HUES48 (cell line): ENCODE results near the gene ZNRF1.
A peak's percentile ranks its signal among the peaks of the same experiment; 100 is the strongest.

Source experiments
- H3K27ac ChIP-seq: one replicate; pipeline ENCODE4 v1.7.0; 2013; ENCODE audit warnings: low read depth, low read length, inconsistent platforms
- H3K27me3 ChIP-seq: 2 replicates; pipeline ENCODE4 v1.6.1; 2013; ENCODE audit warnings: mild to moderate bottlenecking, low read length; ENCODE audit not compliant: control insufficient read depth, insufficient read depth
- H3K36me3 ChIP-seq: 2 replicates; pipeline ENCODE4 v1.6.1; 2013; ENCODE audit warnings: low read length; ENCODE audit not compliant: control insufficient read depth, insufficient read depth
- H3K4me1 ChIP-seq: 2 replicates; pipeline ENCODE4 v1.6.1; 2013; ENCODE audit warnings: mild to moderate bottlenecking, low read length; ENCODE audit not compliant: control insufficient read depth, insufficient read depth
- H3K4me3 ChIP-seq: 2 replicates; pipeline ENCODE4 v1.5.1; 2013; ENCODE audit warnings: mild to moderate bottlenecking, low read depth, low read length
- H3K9ac ChIP-seq: 2 replicates; pipeline ENCODE4 v1.6.1; 2013; ENCODE audit warnings: mild to moderate bottlenecking, low read depth, low read length, moderate library complexity
- H3K9me3 ChIP-seq: 2 replicates; pipeline ENCODE4 v1.6.1; 2013; ENCODE audit warnings: low read length; ENCODE audit not compliant: control insufficient read depth, insufficient read depth

ZNRF1 gene

DNA sequence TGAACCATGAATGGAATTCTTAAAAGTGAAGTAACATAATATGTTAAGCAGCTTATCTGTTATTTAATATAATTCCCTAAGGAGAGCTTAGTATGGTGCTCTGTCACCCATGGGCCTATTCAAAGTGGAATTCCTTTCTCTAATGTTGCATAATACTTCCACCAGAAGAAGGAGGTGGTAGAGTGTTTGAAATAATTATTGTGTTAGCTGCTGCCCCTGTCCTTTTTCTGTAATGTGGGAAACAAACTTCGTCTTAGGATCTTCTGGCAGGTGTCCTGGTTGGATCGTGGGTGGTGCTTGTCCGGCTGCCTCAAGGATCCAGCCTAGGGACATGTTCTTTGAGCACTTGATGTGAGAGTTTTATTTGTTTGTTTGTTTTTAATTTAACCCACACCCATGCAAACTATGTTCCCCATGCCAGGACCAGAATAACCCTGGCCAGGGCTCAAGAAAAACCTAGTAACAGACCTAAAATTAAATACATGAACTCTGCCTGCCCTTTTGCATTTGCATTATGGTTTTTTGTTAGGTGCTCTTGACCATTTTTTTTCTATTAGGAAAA is 46.1 kb downstream of the ZNRF1 start:
- no peaks in the 10 kb centered on the region for H3K27me3 ChIP-seq
- no peak overlapping the region for H3K9ac ChIP-seq
- 0 out of 2 replicates have a peak, but pooled peaks cover 6% of the 10 kb centered on the region for H3K4me1 ChIP-seq
- H3K4me3 ChIP-seq, result no peak overlapping the region
- no peak overlapping the region for H3K27ac ChIP-seq
- no peaks in the 10 kb centered on the region for H3K36me3 ChIP-seq
- no peaks in the 10 kb centered on the region for H3K9me3 ChIP-seq

DNA sequence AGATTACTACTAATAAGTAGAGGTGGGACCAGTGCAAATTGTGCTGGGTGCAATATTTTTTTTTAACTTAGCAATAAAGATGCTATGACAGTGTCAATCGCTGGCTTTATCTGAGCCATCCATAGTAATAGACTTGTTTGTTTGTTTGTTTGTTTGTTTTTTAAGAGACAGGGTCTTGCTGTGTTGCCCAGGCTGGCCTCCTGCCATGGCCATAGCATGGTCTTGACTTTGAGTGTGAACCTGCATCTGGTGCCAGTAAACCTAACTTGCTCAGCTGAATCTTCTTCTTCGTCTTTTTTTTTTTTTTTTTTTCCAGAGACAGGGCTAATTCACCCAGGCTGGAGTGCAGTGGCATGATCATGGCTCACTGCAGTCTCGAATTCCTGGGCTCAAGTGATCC is 46.6 kb downstream of the ZNRF1 start:
- Histone ChIP-seq H3K4me1 (0 out of 2 replicates have a peak, but pooled peaks cover 6% of the 10 kb centered on the region), H3K4me3 (no peak overlapping the region), H3K27me3 (no peaks in the 10 kb centered on the region), H3K9me3 (no peaks in the 10 kb centered on the region), H3K27ac (no peak overlapping the region), H3K9ac (no peak overlapping the region), H3K36me3 (no peaks in the 10 kb centered on the region)

DNA sequence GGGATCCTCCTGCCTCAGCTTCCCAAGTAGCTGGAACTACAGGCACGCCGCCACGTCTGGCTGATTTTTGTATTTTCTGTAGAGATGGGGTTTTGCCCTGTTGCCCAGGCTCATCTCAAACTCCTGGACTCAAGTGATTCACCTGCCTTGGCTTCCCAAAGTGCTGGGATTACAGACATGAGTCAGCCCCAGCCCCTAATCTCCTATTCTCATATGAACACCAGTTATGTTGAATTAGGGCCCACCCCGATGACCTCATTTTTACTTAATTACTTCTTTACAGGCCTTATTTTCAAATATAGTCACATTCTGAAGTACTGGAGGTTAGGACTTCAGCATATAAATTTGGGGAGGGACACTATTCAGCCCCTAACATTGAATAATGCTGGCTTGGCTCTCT is 49.2 kb downstream of the ZNRF1 start:
- H3K4me3 ChIP-seq, result no peak overlapping the region
- peaks cover 10% of the 10 kb centered on the region; the same call in 1 of the 2 replicates for H3K4me1 ChIP-seq
- H3K9ac ChIP-seq, result no peak overlapping the region
- H3K36me3 ChIP-seq, result no peaks in the 10 kb centered on the region
- H3K27ac ChIP-seq, result peak overlapping the region; percentile 33
- no peaks in the 10 kb centered on the region for H3K9me3 ChIP-seq
- H3K27me3 ChIP-seq, result no peaks in the 10 kb centered on the region

DNA sequence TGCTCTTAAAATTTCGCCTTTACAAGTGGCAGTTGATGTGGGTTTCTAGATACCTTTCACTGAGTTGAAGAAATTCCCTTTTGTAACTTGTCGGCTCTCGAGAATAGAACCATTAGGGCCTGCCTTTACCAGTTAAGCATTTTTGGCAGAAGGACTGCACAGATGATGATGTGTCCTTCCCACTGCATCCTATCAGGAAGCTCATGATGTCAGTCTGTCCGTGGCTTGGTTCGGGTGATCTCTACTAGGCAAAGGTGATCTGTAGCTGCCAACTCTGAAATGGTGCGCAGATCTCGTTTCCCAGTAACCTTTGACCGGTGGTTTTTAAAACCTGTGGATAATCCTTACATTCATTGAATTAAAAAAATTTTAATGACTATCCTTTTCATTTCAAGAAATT is 49.7 kb downstream of the ZNRF1 start:
- Histone ChIP-seq H3K4me1 (peaks cover 10% of the 10 kb centered on the region; the same call in 1 of the 2 replicates), H3K27ac (peak overlapping the region; percentile 33), H3K9me3 (no peaks in the 10 kb centered on the region), H3K36me3 (no peaks in the 10 kb centered on the region), H3K4me3 (no peak overlapping the region), H3K9ac (no peak overlapping the region), H3K27me3 (no peaks in the 10 kb centered on the region)

DNA sequence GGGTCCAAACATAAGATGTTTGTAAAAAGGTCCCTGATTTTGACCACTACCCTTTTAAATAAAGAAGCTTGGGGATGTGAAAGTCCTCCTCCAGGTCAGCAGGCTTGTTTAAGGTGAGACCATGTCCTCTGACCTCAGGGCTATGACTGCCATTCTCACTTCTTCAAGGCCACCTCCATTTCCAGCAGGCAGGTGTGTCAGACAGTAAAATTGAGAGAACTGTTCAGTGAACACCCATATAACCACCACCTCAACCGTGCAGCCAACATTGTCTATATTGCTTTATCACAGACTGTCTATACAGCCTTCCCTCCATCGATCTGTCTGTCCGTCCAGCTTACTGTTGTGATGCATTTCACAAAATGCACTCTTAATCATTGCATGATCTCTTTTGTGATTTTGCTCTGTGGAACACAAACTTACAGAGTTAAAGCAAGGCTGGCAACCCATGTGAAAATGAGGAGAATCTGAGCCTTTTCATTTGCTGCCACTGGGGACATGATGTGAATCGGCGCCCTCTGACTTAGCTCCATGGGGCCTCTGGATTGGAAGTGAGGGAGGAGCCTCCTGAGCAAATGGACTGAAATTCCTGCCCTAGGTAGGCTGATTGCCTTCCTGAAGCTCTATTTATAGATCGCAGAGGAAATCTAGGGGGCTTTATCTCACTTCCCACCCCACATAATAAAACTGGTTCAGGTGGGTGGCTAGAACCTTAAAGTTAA is 53.8 kb downstream of the ZNRF1 start:
- no peak overlapping the region for H3K9ac ChIP-seq
- H3K27ac ChIP-seq, result peak overlapping the region; percentile 33
- H3K36me3 ChIP-seq, result no peaks in the 10 kb centered on the region
- no peak overlapping the region for H3K4me3 ChIP-seq
- H3K4me1 ChIP-seq, result peaks cover 12% of the 10 kb centered on the region
- no peaks in the 10 kb centered on the region for H3K27me3 ChIP-seq
- no peaks in the 10 kb centered on the region for H3K9me3 ChIP-seq

DNA sequence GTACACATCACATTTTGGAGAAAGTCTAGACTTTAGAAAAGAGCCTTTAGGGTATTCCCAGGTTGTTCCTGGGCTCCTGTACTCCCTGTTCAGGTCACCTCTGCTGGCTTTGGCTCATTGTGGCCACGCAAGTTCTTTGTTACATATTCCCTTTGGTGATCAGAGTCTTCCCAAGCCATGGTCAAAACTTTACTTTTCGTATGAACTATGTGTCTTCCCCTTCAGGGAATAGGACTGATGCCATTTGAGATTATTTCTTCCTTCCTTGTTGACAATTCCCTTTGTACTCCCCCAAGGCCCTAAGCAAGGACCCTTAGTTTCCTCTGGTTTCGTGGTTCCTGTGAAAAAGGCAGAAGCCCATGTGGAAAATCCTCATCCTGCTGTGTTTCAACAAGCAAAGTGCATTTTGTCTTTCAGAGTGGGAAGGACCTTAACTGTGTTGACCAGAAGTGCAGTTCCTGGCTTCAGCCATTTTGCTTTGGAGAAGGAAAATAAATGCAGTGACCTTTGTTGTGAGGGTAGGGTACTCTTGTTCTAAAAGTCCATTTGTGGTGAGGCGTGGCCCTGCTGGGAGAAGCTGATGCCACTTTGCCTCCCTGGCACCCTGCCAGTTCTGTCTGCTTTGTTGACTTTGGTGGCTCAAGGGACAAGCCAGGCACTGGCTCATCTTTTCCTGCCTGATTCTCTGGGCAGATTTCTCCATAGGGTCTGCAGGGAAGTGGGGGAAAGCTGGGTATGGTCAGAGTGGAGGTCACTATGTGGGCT is 55.1 kb downstream of the ZNRF1 start:
- H3K36me3 ChIP-seq, result no peaks in the 10 kb centered on the region
- no peak overlapping the region for H3K27ac ChIP-seq
- H3K4me1 ChIP-seq, result peaks cover 20% of the 10 kb centered on the region

DNA sequence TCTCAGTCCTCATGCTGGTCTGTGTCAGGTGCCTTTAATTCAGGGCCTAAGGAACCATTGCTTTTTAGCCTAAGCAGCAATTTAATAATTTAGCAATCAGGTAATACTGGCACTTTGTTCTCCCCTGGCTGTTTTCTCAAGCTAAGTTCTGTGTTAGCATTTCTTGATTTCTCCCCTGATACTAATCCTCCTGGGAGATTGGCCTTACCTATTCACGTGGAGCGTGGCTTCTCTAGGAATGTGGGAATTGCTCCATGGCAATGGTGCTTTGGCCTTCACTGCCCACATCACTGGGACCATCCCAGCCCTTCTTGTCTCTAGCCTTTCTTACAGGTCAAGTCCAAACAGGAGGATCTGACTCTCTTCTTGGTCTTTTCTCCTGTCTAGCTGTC is 55.7 kb downstream of the ZNRF1 start:
- Histone ChIP-seq H3K27me3 (no peaks in the 10 kb centered on the region), H3K4me1 (peaks cover 20% of the 10 kb centered on the region), H3K27ac (no peak overlapping the region), H3K9me3 (no peaks in the 10 kb centered on the region), H3K9ac (no peak overlapping the region), H3K4me3 (no peak overlapping the region), H3K36me3 (no peaks in the 10 kb centered on the region)

More for the DNA sequence above, 55.1 kb downstream of the ZNRF1 start:
- Histone ChIP-seq H3K27me3 (no peaks in the 10 kb centered on the region), H3K4me3 (no peak overlapping the region), H3K9me3 (no peaks in the 10 kb centered on the region), H3K9ac (no peak overlapping the region)

DNA sequence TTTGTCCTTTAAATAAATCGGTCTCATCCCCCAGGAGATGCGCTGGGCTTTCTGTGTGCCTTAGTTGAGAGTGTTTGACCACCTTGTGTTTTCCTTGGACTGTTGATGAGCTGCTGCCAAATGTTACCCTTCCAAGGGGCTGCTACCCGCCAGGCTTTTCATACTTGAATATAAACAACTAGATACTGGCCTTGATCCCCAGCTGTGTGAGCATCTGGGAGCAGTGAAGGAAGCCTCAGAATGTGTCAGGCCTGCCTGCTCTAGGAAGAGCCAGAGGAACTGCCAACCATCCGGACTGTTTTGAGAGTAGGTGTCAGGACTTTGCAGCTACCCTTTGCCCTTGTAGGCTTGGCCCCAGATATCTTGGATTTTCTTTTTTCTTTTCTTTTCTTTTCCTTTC is 60.0 kb downstream of the ZNRF1 start:
- Histone ChIP-seq H3K27me3 (no peaks in the 10 kb centered on the region), H3K27ac (no peak overlapping the region), H3K9me3 (no peaks in the 10 kb centered on the region), H3K4me3 (no peak overlapping the region), H3K9ac (no peak overlapping the region), H3K4me1 (peaks cover 38% of the 10 kb centered on the region), H3K36me3 (no peaks in the 10 kb centered on the region)

DNA sequence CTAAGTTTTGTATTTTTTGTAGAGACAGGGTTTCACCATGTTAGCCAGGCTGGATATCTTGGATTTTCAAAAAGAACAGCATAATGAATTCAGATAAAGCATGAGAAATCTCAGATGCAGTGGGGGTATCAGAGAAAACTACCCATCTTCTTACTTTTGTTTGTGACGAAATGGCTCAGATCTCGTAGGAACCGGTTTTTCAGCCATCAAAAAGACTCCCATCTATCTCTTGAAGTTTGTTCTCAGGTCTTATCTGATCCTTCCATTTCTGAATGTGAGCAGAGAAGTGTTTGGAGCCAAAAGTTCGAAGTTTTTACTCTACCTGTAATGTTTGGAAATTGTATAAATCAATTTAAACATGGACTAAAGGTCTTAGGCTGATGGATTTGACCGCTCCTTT is 60.6 kb downstream of the ZNRF1 start:
- Histone ChIP-seq H3K27ac (no peak overlapping the region), H3K4me1 (peaks cover 33% of the 10 kb centered on the region)

DNA sequence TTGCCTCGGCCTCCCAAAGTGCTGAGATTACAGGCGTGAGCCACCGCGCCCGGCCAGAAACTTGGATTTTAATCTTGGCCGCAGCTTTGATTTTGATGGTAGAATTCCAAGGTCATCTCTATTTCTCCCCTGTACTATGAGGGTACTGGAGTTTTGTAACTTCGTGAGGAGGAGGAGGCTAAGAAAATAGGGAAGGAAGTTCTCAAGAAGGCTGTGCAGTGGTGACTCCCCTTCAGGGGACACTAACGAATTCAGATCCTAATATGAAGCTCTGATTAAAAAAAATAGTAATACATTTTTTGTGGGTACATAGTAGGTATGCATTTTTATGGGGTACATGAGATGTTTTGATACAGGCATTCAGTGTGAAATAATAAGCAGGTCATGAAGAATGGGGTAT is 61.9 kb downstream of the ZNRF1 start:
- no peak overlapping the region for H3K27ac ChIP-seq
- no peak overlapping the region for H3K4me3 ChIP-seq
- H3K4me1 ChIP-seq, result peaks cover 31% of the 10 kb centered on the region
- no peaks in the 10 kb centered on the region for H3K36me3 ChIP-seq
- no peak overlapping the region for H3K9ac ChIP-seq
- no peaks in the 10 kb centered on the region for H3K27me3 ChIP-seq
- H3K9me3 ChIP-seq, result no peaks in the 10 kb centered on the region

More for the DNA sequence above, 60.6 kb downstream of the ZNRF1 start:
- no peaks in the 10 kb centered on the region for H3K36me3 ChIP-seq
- no peak overlapping the region for H3K4me3 ChIP-seq
- H3K9me3 ChIP-seq, result no peaks in the 10 kb centered on the region
- no peaks in the 10 kb centered on the region for H3K27me3 ChIP-seq
- H3K9ac ChIP-seq, result no peak overlapping the region

DNA sequence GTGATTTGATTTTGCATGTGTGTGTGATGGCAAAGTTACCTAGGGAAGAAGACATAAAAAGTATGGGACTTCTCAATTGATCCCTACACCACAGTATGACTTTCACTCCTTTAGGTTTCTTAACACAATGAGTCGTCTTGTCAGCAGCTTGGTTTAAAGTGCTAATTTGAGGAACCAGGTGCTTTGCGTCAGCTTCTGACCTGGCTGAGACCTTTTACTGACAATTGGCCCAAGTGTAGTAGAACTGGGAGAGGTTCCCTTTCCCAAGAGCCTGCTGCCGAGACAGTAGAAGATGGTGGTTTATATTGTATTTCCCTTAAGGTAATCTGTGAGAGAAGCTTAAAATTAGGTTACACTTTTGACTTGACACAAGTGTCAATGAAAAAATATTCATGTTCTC is 62.8 kb downstream of the ZNRF1 start:
- H3K36me3 ChIP-seq, result no peaks in the 10 kb centered on the region
- H3K27me3 ChIP-seq, result no peaks in the 10 kb centered on the region
- no peaks in the 10 kb centered on the region for H3K9me3 ChIP-seq
- no peak overlapping the region for H3K9ac ChIP-seq
- no peak overlapping the region for H3K27ac ChIP-seq
- H3K4me3 ChIP-seq, result no peak overlapping the region
- peaks cover 31% of the 10 kb centered on the region for H3K4me1 ChIP-seq
